NCI-H2171 (cell line): ENCODE results near the gene RNU6-8.
A peak's percentile ranks its signal among the peaks of the same experiment; 100 is the strongest.

Experiments used
- DNase-seq: peaks from one replicate; lab custom pipeline; 2025; lab: John Stamatoyannopoulos, UW

The RNU6-8 gene

GRCh38 chr14:32205554-32205953 is 2.5 kb upstream of the RNU6-8 start:
- no peak for DNase-seq

GRCh38 chr14:32203928-32204357 is 874 bp upstream of the RNU6-8 start:
- DNase-seq = no peak

GRCh38 chr14:32202491-32202997 is 525 bp downstream of the RNU6-8 start:
- DNase-seq = no peak

- DNase-seq = peak; percentile 63
These were observed 1.1 kb downstream of the RNU6-8 start, which contains the start of gene RNU6-7 for GRCh38 chr14:32201816-32202490. RNU6-7 (plus strand) TSS chr14:32202045.

GRCh38 chr14:32201193-32201815 is 1.8 kb downstream of the RNU6-8 start:
- DNase-seq = peak; percentile 89

GRCh38 chr14:32200368-32201192 is 2.5 kb downstream of the RNU6-8 start:
- no peak for DNase-seq

GRCh38 chr14:32197919-32198318 is 5.2 kb downstream of the RNU6-8 start:
- DNase-seq = no peak

- DNase-seq = no peak
These were observed 7.4 kb downstream of the RNU6-8 start for GRCh38 chr14:32195636-32196035.

GRCh38 chr14:32193532-32193931 is 9.5 kb downstream of the RNU6-8 start:
- DNase-seq = no peak

GRCh38 chr14:32192712-32193373 is 10.2 kb downstream of the RNU6-8 start:
- no peak for DNase-seq

- DNase-seq = no peak
These were observed 12.4 kb downstream of the RNU6-8 start for GRCh38 chr14:32190673-32191072.

- DNase-seq = no peak
These were observed 13.3 kb downstream of the RNU6-8 start for GRCh38 chr14:32189811-32190210.

- no peak for DNase-seq
These were observed 16.8 kb downstream of the RNU6-8 start for GRCh38 chr14:32186248-32186647.

- DNase-seq = no peak
These were observed 18.0 kb downstream of the RNU6-8 start for GRCh38 chr14:32185097-32185496.

GRCh38 chr14:32183151-32184058 is 19.7 kb downstream of the RNU6-8 start:
- DNase-seq = no peak

- DNase-seq = no peak
These were observed 31.6 kb downstream of the RNU6-8 start for GRCh38 chr14:32171469-32171868.

- no peak for DNase-seq
These were observed 33.9 kb downstream of the RNU6-8 start for GRCh38 chr14:32169191-32169590.

GRCh38 chr14:32167907-32168306 is 35.2 kb downstream of the RNU6-8 start:
- DNase-seq = no peak

GRCh38 chr14:32166924-32167323 is 36.1 kb downstream of the RNU6-8 start:
- no peak for DNase-seq

- DNase-seq = no peak
These were observed 37.0 kb downstream of the RNU6-8 start for GRCh38 chr14:32166029-32166428.
